ENCODE measurements around the gene CCSER2. TPM values are rescaled to one million over a fixed set of nuclear protein-coding genes. Genes with fewer than 3 reads are reported as not detected.

Gene CCSER2
- total RNA-seq, 4 donors from 2014 or later, result 33.7 to 63.9 (median 47.5) TPM

- Histone ChIP-seq H3K4me3 (no peak overlapping the region), H3K36me3 (no peaks in the 10 kb centered on the region), H3K27me3 (no peaks in the 10 kb centered on the region), H3K4me1 (no peaks in the 10 kb centered on the region), H3K27ac (no peak overlapping the region), H3K9me3 (no peaks in the 10 kb centered on the region)
- TF ChIP-seq, protein P1, sequence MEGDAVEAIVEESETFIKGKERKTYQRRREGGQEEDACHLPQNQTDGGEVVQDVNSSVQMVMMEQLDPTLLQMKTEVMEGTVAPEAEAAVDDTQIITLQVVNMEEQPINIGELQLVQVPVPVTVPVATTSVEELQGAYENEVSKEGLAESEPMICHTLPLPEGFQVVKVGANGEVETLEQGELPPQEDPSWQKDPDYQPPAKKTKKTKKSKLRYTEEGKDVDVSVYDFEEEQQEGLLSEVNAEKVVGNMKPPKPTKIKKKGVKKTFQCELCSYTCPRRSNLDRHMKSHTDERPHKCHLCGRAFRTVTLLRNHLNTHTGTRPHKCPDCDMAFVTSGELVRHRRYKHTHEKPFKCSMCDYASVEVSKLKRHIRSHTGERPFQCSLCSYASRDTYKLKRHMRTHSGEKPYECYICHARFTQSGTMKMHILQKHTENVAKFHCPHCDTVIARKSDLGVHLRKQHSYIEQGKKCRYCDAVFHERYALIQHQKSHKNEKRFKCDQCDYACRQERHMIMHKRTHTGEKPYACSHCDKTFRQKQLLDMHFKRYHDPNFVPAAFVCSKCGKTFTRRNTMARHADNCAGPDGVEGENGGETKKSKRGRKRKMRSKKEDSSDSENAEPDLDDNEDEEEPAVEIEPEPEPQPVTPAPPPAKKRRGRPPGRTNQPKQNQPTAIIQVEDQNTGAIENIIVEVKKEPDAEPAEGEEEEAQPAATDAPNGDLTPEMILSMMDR (IDR thresholded peaks at IDR 0.05), result no peak
- no peak for TF ChIP-seq POLR2A (IDR thresholded peaks at IDR 0.05)
- DNase-seq, result no peak
Measured at GRCh38 chr10:84290235-84290634, 38.2 kb upstream of the CCSER2 start.

DNA sequence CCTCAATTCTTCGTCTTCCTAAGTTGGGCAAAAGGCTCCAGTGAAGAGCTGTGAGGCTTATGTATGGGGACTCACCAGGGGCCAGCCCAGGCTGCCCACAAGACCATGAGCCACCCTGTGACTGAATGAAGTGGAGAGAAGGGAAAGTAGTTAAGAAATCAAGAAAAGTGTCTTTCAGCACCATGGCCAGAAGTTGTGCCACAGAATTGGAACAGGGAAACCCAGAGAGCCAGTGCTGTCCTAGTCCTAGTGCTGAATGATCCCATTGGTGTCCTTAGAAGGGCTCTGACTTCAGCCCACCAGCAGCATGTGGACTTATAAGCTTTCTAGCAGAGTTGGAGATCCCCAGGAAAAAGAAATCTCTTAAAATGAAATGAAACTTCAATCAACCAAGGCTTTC is 37.0 kb upstream of the CCSER2 start:
- H3K27me3 ChIP-seq, result no peaks in the 10 kb centered on the region
- H3K4me3 ChIP-seq, result no peak overlapping the region
- no peaks in the 10 kb centered on the region for H3K4me1 ChIP-seq
- H3K27ac ChIP-seq, result no peak overlapping the region
- H3K36me3 ChIP-seq, result no peaks in the 10 kb centered on the region
- no peak for DNase-seq
- no peaks in the 10 kb centered on the region for H3K9me3 ChIP-seq
- TF ChIP-seq POLR2A (IDR thresholded peaks at IDR 0.05), result no peak
- TF ChIP-seq, protein P1 (IDR thresholded peaks at IDR 0.05), result no peak

DNA sequence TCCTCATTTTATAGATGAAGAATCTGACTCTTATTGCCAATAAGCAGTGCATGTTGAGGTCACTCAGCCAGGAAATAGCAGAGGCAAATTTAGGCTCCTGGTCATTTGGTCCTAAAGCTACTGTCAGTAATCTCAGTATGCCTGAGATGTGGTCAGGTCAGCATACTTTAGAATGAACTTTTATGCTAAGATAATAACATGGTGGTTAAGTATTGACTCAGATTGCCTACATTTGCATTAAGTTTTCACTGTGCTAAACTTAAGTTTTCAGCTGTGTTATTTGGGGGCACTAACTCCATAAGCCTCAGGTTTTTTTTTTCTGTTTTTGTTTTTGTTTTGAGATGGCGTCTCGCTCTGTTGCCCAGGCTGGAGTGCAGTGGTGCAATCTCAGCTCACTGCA is 35.9 kb upstream of the CCSER2 start:
- H3K4me3 ChIP-seq, result no peak overlapping the region
- H3K4me1 ChIP-seq, result no peaks in the 10 kb centered on the region
- H3K36me3 ChIP-seq, result no peaks in the 10 kb centered on the region
- no peak overlapping the region for H3K27ac ChIP-seq
- H3K9me3 ChIP-seq, result no peaks in the 10 kb centered on the region
- DNase-seq, result no peak
- TF ChIP-seq, protein P1 (IDR thresholded peaks at IDR 0.05), result no peak
- TF ChIP-seq POLR2A (IDR thresholded peaks at IDR 0.05), result no peak
- no peaks in the 10 kb centered on the region for H3K27me3 ChIP-seq

- Histone ChIP-seq H3K9me3 (no peaks in the 10 kb centered on the region), H3K27me3 (no peaks in the 10 kb centered on the region), H3K4me3 (no peak overlapping the region), H3K27ac (no peak overlapping the region), H3K4me1 (no peaks in the 10 kb centered on the region), H3K36me3 (no peaks in the 10 kb centered on the region)
- no peak for TF ChIP-seq POLR2A (IDR thresholded peaks at IDR 0.05)
- TF ChIP-seq, protein P1 (IDR thresholded peaks at IDR 0.05), result no peak
- no peak for DNase-seq
Measured at GRCh38 chr10:84293171-84293570, 35.2 kb upstream of the CCSER2 start.

DNA sequence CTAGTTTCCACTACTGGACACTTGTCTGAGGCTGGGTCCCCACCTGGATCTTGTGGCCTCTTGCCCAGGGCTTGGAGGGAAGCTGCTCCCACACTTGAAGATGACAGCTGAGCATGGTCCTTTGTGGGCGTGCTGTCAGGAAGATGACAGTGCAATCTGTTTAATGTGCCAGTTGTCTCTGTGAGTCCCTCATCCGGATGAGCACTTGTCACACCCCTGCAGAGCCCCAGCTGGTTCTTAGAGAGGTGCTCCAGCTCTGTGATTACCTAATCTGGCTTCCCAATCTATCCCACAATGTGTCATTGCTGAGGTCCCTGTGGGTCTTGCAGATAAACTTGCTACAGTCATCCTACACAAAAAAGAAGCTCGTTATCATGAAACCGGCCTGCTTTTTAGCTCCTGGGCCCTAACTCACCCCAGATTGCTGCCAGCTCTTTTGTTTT is 34.8 kb upstream of the CCSER2 start:
- no peak for DNase-seq
- Histone ChIP-seq H3K4me3 (no peak overlapping the region), H3K4me1 (no peaks in the 10 kb centered on the region), H3K27me3 (no peaks in the 10 kb centered on the region), H3K27ac (no peak overlapping the region), H3K36me3 (no peaks in the 10 kb centered on the region), H3K9me3 (no peaks in the 10 kb centered on the region)
- TF ChIP-seq POLR2A (IDR thresholded peaks at IDR 0.05), result no peak
- TF ChIP-seq, protein P1 (IDR thresholded peaks at IDR 0.05), result no peak
